ENCODE results near the gene C3orf85.

C3orf85 gene

DNA sequence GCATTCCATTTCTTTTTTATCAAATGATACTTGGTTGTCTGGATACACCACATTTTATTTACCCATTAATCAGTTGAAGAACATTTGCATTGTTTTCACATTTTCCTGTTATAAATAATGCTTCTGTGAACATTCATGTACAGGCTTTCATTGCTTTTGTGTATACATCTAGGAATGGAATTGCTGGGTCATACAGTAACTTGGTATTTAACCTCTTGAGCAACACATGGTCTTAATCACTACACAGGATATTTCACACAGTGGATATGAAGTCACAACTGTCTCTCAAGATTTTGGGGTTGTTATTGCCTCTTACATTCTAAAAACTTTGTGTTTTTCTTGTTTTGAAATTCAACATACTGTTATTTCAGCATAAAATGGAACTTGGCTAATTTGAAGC is 48.2 kb downstream of the C3orf85 start:
- CTCF ChIA-PET, result interaction anchor here (0.6 kb wide), 1 partner anchor 42 kb away, joined by 4 read pairs; no protein-coding TSS in a partner anchor
- Histone ChIP-seq H3K4me1 (ENCODE audit: control insufficient read depth, insufficient read depth, low read length) (no peaks in the 10 kb centered on the region), H3K36me3 (ENCODE audit: control insufficient read depth in 2 of 2, insufficient read depth in 1 of 2, low read length in 2 of 2) (no peaks in the 10 kb centered on the region), H3K9me3 (ENCODE audit: control insufficient read depth, insufficient read depth, low read depth, low read length) (no peaks in the 10 kb centered on the region), H3K27ac (ENCODE audit: extremely low read depth, low read depth, low read length) (no peak overlapping the region), H3K4me3 (ENCODE audit: low read depth, low read length) (no peak overlapping the region)
- no peak for TF ChIP-seq ZNF138 (tag by site-specific recombination; IDR thresholded peaks at IDR 0.05; ENCODE audit: borderline replicate concordance)
- TF ChIP-seq ZNF660 (tag by site-specific recombination; IDR thresholded peaks at IDR 0.05), result no peak
- no peak for TF ChIP-seq ZNF654 (tag by site-specific recombination; IDR thresholded peaks at IDR 0.05; ENCODE audit: low read depth)
- no peak for TF ChIP-seq ZNF658 (tag by site-specific recombination; IDR thresholded peaks at IDR 0.05)
- TF ChIP-seq ZBTB17 (tag by site-specific recombination; IDR thresholded peaks at IDR 0.05), result no peak
- no peak for TF ChIP-seq ZNF133 (tag by site-specific recombination; IDR thresholded peaks at IDR 0.05)
- TF ChIP-seq, protein P1, sequence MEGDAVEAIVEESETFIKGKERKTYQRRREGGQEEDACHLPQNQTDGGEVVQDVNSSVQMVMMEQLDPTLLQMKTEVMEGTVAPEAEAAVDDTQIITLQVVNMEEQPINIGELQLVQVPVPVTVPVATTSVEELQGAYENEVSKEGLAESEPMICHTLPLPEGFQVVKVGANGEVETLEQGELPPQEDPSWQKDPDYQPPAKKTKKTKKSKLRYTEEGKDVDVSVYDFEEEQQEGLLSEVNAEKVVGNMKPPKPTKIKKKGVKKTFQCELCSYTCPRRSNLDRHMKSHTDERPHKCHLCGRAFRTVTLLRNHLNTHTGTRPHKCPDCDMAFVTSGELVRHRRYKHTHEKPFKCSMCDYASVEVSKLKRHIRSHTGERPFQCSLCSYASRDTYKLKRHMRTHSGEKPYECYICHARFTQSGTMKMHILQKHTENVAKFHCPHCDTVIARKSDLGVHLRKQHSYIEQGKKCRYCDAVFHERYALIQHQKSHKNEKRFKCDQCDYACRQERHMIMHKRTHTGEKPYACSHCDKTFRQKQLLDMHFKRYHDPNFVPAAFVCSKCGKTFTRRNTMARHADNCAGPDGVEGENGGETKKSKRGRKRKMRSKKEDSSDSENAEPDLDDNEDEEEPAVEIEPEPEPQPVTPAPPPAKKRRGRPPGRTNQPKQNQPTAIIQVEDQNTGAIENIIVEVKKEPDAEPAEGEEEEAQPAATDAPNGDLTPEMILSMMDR (tag by site-specific recombination; IDR thresholded peaks at IDR 0.05), result no peak
- no peak for TF ChIP-seq GLIS1 (tag by site-specific recombination; IDR thresholded peaks at IDR 0.05)
- POLR2A ChIA-PET, result no interaction called here

DNA sequence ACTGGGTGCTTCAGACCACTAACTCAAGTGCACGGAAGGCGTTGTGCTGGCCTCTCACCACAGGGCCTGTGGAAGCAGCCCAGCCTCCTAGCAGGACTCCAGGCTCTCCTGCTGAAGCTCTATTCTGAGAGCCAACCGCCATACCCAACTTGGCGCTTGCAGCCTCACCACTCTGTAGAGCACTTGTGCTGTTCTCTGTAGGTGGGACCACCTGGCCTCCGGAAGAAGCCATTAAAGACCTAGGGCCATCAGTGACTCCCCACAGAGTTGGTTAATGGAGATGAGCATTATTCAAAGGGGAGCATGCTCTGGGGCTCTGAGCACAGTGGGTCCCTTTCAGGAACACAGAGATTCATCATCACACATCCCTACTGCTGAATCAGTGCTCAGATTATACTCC is 50.9 kb downstream of the C3orf85 start:
- CTCF ChIA-PET, result no interaction called here
- no peaks in the 10 kb centered on the region for H3K36me3 ChIP-seq (ENCODE audit: control insufficient read depth in 2 of 2, insufficient read depth in 1 of 2, low read length in 2 of 2)
- TF ChIP-seq IKZF3 (tag by site-specific recombination; IDR thresholded peaks at IDR 0.05) (no peak), HOXA7 (CRISPR knock-in tag; IDR thresholded peaks at IDR 0.05; ENCODE audit: borderline replicate concordance) (no peak), ZNF19 (tag by site-specific recombination; IDR thresholded peaks at IDR 0.05; ENCODE audit: low read depth) (no peak), ZFP69B (tag by site-specific recombination; IDR thresholded peaks at IDR 0.05) (no peak), ZNF114 (tag by site-specific recombination; IDR thresholded peaks at IDR 0.05) (no peak), MZF1 (tag by site-specific recombination; IDR thresholded peaks at IDR 0.05; ENCODE audit: borderline replicate concordance) (no peak), ZNF558 (tag by site-specific recombination; IDR thresholded peaks at IDR 0.05) (no peak)
- TF ChIP-seq, protein P2, sequence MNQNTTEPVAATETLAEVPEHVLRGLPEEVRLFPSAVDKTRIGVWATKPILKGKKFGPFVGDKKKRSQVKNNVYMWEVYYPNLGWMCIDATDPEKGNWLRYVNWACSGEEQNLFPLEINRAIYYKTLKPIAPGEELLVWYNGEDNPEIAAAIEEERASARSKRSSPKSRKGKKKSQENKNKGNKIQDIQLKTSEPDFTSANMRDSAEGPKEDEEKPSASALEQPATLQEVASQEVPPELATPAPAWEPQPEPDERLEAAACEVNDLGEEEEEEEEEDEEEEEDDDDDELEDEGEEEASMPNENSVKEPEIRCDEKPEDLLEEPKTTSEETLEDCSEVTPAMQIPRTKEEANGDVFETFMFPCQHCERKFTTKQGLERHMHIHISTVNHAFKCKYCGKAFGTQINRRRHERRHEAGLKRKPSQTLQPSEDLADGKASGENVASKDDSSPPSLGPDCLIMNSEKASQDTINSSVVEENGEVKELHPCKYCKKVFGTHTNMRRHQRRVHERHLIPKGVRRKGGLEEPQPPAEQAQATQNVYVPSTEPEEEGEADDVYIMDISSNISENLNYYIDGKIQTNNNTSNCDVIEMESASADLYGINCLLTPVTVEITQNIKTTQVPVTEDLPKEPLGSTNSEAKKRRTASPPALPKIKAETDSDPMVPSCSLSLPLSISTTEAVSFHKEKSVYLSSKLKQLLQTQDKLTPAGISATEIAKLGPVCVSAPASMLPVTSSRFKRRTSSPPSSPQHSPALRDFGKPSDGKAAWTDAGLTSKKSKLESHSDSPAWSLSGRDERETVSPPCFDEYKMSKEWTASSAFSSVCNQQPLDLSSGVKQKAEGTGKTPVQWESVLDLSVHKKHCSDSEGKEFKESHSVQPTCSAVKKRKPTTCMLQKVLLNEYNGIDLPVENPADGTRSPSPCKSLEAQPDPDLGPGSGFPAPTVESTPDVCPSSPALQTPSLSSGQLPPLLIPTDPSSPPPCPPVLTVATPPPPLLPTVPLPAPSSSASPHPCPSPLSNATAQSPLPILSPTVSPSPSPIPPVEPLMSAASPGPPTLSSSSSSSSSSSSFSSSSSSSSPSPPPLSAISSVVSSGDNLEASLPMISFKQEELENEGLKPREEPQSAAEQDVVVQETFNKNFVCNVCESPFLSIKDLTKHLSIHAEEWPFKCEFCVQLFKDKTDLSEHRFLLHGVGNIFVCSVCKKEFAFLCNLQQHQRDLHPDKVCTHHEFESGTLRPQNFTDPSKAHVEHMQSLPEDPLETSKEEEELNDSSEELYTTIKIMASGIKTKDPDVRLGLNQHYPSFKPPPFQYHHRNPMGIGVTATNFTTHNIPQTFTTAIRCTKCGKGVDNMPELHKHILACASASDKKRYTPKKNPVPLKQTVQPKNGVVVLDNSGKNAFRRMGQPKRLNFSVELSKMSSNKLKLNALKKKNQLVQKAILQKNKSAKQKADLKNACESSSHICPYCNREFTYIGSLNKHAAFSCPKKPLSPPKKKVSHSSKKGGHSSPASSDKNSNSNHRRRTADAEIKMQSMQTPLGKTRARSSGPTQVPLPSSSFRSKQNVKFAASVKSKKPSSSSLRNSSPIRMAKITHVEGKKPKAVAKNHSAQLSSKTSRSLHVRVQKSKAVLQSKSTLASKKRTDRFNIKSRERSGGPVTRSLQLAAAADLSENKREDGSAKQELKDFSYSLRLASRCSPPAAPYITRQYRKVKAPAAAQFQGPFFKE (tag by site-specific recombination; IDR thresholded peaks at IDR 0.05; ENCODE audit: borderline replicate concordance), result no peak
- TF ChIP-seq, protein P3, sequence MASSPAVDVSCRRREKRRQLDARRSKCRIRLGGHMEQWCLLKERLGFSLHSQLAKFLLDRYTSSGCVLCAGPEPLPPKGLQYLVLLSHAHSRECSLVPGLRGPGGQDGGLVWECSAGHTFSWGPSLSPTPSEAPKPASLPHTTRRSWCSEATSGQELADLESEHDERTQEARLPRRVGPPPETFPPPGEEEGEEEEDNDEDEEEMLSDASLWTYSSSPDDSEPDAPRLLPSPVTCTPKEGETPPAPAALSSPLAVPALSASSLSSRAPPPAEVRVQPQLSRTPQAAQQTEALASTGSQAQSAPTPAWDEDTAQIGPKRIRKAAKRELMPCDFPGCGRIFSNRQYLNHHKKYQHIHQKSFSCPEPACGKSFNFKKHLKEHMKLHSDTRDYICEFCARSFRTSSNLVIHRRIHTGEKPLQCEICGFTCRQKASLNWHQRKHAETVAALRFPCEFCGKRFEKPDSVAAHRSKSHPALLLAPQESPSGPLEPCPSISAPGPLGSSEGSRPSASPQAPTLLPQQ (tag by site-specific recombination; IDR thresholded peaks at IDR 0.05), result no peak
- H3K4me1 ChIP-seq (ENCODE audit: control insufficient read depth, insufficient read depth, low read length), result no peaks in the 10 kb centered on the region
- H3K9me3 ChIP-seq (ENCODE audit: control insufficient read depth, insufficient read depth, low read depth, low read length), result no peaks in the 10 kb centered on the region
- POLR2A ChIA-PET, result no interaction called here
- no peak overlapping the region for H3K4me3 ChIP-seq (ENCODE audit: low read depth, low read length)
- H3K27ac ChIP-seq (ENCODE audit: extremely low read depth, low read depth, low read length), result no peak overlapping the region
